ENCODE measurements around the gene GRID1.

DNA sequence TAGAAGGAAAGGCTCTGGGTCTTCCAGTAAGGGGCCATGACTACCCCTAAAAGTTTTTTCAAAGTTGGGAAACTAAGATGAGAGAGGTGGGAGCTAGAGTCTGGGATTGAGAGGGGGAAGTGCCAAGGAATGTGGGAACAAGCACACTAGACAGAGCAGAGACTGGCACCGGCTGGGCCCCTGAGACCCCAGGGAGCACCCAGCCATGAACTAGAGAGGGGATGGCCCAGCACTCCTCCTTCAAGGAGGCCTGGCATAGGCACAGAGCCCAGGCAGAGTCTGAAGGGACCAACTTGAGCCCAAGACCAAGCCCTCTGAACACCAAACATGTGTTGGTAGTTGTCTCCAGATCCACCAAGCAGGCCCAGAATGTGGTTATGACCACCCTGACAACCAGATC lies 119.0 kb downstream of the GRID1 start:
- TF ChIP-seq, protein P1, sequence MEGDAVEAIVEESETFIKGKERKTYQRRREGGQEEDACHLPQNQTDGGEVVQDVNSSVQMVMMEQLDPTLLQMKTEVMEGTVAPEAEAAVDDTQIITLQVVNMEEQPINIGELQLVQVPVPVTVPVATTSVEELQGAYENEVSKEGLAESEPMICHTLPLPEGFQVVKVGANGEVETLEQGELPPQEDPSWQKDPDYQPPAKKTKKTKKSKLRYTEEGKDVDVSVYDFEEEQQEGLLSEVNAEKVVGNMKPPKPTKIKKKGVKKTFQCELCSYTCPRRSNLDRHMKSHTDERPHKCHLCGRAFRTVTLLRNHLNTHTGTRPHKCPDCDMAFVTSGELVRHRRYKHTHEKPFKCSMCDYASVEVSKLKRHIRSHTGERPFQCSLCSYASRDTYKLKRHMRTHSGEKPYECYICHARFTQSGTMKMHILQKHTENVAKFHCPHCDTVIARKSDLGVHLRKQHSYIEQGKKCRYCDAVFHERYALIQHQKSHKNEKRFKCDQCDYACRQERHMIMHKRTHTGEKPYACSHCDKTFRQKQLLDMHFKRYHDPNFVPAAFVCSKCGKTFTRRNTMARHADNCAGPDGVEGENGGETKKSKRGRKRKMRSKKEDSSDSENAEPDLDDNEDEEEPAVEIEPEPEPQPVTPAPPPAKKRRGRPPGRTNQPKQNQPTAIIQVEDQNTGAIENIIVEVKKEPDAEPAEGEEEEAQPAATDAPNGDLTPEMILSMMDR (conservative IDR thresholded peaks at IDR 0.05), result no peak
- TF ChIP-seq EZH2 (IDR thresholded peaks at IDR 0.05; ENCODE audit: low read depth), result no peak
